DND-41 (cell line): Measurements from ENCODE around the gene LRPAP1.

Source experiments
- ATAC-seq: fragments of 200-7000 bp; cut with Tn5 transposase; 3 replicates; pipeline ENCODE4 v1.9.1; 2021; ENCODE audit warnings: low read depth; ENCODE audit not compliant: insufficient read depth
- DNase-seq: peaks from one replicate; pipeline ENCODE4 v3.0.0-alpha.2; 2020
- H2AFZ ChIP-seq: 2 replicates; pipeline ENCODE4 v1.6.0; 2012; ENCODE audit warnings: low read depth, low read length
- H3K27ac ChIP-seq: 2 replicates; pipeline ENCODE4 v1.5.1; 2012; ENCODE audit warnings: low read length, inconsistent platforms
- H3K27me3 ChIP-seq: fragments of 200-600 bp; sonication (generic); 2 replicates; pipeline ENCODE4 v1.6.0; 2012; ENCODE audit warnings: low read length, mild to moderate bottlenecking, inconsistent platforms; ENCODE audit not compliant: insufficient read depth, poor library complexity
- H3K36me3 ChIP-seq: 2 replicates; pipeline ENCODE4 v1.5.1; 2012; ENCODE audit warnings: low read length, inconsistent platforms; ENCODE audit not compliant: insufficient read depth
- H3K4me1 ChIP-seq: 2 replicates; pipeline ENCODE4 v1.5.1; 2012; ENCODE audit warnings: mild to moderate bottlenecking, low read length; ENCODE audit not compliant: insufficient read depth
- H3K4me2 ChIP-seq: 2 replicates; pipeline ENCODE4 v1.6.0; 2012; ENCODE audit warnings: mild to moderate bottlenecking, moderate library complexity, low read length, inconsistent platforms; ENCODE audit not compliant: insufficient read depth
- H3K4me3 ChIP-seq, 2 experiments: fragments of 200-600 bp in 1 of 2; shearing (Covaris generic) in 1 of 2; 2 replicates each; pipeline ENCODE4 v1.5.1; 2012 to 2016; ENCODE audit warnings: inconsistent platforms in 2 of 2, low read length in 2 of 2, mild to moderate bottlenecking in 2 of 2, low read depth in 1 of 2, moderate library complexity in 1 of 2
- H3K79me2 ChIP-seq: 2 replicates; pipeline ENCODE4 v1.6.0; 2012; ENCODE audit warnings: low read length, inconsistent platforms; ENCODE audit not compliant: insufficient read depth
- H3K9ac ChIP-seq: 2 replicates; pipeline ENCODE4 v1.6.0; 2012; ENCODE audit warnings: low read depth, mild to moderate bottlenecking, inconsistent platforms, low read length, moderate library complexity
- H3K9me3 ChIP-seq: 2 replicates; pipeline ENCODE4 v1.5.1; 2012; ENCODE audit warnings: low read length, moderate library complexity, mild to moderate bottlenecking, inconsistent platforms; ENCODE audit not compliant: insufficient read depth, severe bottlenecking
- H4K20me1 ChIP-seq: 2 replicates; pipeline ENCODE4 v1.6.0; 2012; ENCODE audit warnings: low read length; ENCODE audit not compliant: insufficient read depth
- EZH2 ChIP-seq: IDR thresholded peaks from 3 replicates; pipeline ENCODE4 v1.6.1; 2012; ENCODE audit warnings: borderline replicate concordance, low read depth, mild to moderate bottlenecking, moderate library complexity, low read length, inconsistent platforms; ENCODE audit not compliant: severe bottlenecking
- TF ChIP-seq, protein P1 (sequence below): IDR thresholded peaks from 2 replicates; pipeline ENCODE4 v1.5.1; 2012; ENCODE audit warnings: borderline replicate concordance, low read length, moderate library complexity, mild to moderate bottlenecking; ENCODE audit not compliant: poor library complexity, severe bottlenecking; ENCODE audit errors: extremely low read depth

LRPAP1 gene

DNA sequence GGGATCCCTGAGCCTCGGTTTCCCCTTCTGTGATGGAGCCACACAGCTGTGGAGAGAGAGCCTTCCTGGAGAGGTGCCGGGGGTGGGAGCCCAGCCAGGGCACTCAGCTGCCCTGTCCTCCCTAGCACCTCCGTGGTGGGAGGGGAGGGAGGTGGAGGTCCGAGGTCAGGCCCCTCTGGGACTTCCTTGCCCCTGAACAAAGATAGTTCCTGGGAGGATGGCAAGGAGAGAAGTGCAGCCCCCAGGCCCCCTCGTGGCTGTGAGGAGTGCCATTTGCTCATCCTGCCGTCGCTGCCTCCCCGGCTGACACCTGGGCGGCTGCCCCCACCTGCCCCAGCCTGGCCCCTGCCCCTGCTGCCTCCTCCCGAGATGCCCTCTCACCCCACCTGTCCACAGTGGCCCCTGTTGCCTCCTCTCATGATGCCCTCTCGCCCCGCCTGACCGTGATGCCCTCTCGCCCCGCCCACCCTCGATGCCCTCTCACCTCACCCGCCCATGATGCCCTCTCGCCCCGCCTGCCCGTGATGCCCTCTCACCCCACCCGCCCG, 56.4 kb downstream of the LRPAP1 start:
- Histone ChIP-seq H3K36me3 (no peaks in the 10 kb centered on the region), H3K9me3 (no peaks in the 10 kb centered on the region), H3K4me3 (no peak overlapping the region), H3K79me2 (no peaks in the 10 kb centered on the region), H3K27ac (no peak overlapping the region), H3K27me3 (no peaks in the 10 kb centered on the region), H3K9ac (no peak overlapping the region), H3K4me2 (no peak overlapping the region), H3K4me1 (no peaks in the 10 kb centered on the region), H2AFZ (no peak overlapping the region), H4K20me1 (peaks cover 11% of the 10 kb centered on the region)
- ATAC-seq (no peak), DNase-seq (no peak)
- no peak for TF ChIP-seq EZH2
- TF ChIP-seq, protein P1, sequence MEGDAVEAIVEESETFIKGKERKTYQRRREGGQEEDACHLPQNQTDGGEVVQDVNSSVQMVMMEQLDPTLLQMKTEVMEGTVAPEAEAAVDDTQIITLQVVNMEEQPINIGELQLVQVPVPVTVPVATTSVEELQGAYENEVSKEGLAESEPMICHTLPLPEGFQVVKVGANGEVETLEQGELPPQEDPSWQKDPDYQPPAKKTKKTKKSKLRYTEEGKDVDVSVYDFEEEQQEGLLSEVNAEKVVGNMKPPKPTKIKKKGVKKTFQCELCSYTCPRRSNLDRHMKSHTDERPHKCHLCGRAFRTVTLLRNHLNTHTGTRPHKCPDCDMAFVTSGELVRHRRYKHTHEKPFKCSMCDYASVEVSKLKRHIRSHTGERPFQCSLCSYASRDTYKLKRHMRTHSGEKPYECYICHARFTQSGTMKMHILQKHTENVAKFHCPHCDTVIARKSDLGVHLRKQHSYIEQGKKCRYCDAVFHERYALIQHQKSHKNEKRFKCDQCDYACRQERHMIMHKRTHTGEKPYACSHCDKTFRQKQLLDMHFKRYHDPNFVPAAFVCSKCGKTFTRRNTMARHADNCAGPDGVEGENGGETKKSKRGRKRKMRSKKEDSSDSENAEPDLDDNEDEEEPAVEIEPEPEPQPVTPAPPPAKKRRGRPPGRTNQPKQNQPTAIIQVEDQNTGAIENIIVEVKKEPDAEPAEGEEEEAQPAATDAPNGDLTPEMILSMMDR: no peak

DNA sequence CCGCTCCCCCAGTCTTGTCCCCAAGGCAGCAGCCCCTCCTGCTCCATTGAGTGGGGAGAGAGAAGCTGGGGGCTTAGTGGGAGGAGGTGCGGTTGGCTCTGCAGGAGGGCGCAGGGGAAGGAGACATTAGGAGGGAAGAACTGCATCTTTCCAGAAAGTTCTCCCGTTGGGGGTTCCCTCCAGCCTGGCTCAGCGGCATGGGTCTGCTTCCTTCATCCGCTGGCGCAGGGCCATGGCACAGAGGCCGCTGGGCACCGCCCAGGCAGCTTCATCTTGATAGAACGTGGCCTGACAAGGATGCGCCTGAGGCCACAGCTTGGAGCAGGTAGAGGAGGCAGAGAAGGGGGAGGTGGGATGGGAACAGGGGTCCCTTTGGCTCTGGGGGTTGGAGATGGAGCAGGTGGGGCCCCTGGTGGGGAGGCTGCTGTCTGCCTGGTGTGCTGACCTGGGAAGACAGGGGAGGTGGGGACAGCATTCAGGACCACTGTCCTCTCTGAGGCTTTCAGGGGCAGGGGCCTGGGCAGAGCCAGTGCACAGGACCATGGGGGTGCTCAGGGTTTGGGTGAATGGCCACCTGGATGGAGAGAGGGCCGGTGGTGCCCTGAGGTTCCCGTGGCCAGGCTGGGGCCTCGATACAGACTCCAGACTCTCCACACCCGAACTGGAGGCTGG, 57.0 kb downstream of the LRPAP1 start:
- no peaks in the 10 kb centered on the region for H3K27me3 ChIP-seq
- no peak for ATAC-seq

DNA sequence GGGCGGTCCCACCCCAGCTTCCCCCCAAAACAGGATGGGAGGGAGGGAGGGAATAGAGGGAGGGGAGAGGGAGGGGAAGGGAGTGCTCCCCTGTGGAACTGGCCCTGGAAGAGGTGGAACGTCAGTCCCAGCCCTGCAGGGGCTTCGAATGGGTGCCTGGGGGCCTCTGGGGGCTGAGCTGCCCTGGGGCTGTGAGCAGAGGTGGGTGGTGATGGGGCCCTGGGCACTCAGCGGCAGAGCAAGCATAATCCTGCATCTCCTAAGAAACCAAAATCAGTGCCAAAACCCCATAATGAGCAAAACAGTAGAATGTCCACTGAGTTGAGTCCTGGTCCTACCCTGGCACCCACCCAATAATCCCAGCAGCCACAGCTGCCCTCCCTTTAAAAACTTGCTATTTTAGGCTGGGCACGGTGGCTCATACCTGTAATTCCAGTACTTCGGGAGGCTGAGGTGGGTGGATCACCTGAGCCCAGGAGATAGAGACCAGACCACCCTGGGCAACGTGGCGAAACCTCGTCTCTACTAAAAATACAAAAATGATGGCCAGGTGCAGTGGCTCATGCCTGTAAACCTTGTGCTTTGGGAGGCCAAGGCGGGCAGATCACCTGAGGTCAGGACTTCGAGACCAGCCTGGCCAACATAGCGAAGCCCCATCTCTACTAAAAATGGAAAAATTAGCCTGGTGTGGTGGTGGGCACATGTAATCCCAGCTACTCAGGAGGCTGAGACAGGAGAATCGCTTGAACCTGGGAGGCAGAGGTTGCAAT, 58.0 kb downstream of the LRPAP1 start:
- ATAC-seq (no peak), DNase-seq (no peak)
- Histone ChIP-seq H3K4me3 (no peak overlapping the region), H3K79me2 (no peaks in the 10 kb centered on the region), H4K20me1 (peaks cover 9% of the 10 kb centered on the region), H3K27ac (no peak overlapping the region), H3K9me3 (no peaks in the 10 kb centered on the region), H3K36me3 (no peaks in the 10 kb centered on the region), H3K9ac (no peak overlapping the region), H3K4me2 (no peak overlapping the region), H2AFZ (no peak overlapping the region), H3K27me3 (no peaks in the 10 kb centered on the region), H3K4me1 (no peaks in the 10 kb centered on the region)
- TF ChIP-seq, protein P1: no peak
- TF ChIP-seq EZH2: no peak

More for the DNA sequence above, 57.0 kb downstream of the LRPAP1 start:
- no peak overlapping the region for H3K27ac ChIP-seq
- no peaks in the 10 kb centered on the region for H3K4me1 ChIP-seq
- H3K79me2 ChIP-seq: no peaks in the 10 kb centered on the region
- TF ChIP-seq EZH2: no peak
- TF ChIP-seq, protein P1: no peak
- H3K36me3 ChIP-seq: no peaks in the 10 kb centered on the region
- peaks cover 9% of the 10 kb centered on the region for H4K20me1 ChIP-seq
- H3K4me3 ChIP-seq: no peak overlapping the region
- no peak overlapping the region for H3K4me2 ChIP-seq
- DNase-seq: no peak
- H2AFZ ChIP-seq: no peak overlapping the region
- H3K9me3 ChIP-seq: no peaks in the 10 kb centered on the region
- H3K9ac ChIP-seq: no peak overlapping the region
